ENCODE results near the gene SSR1.

GRCh38 chr6:7256785-7257184 lies 56.2 kb downstream of the SSR1 start:
- TF ChIP-seq POLR2A (IDR thresholded peaks at IDR 0.05) (no peak), CTCF (IDR thresholded peaks at IDR 0.05) (no peak)

Data from breast epithelium (tissue), 3 donors.